Astrocyte (in vitro differentiated cells and primary cell): ENCODE results near the gene LRRC4.

ENCODE experiments used
- EZH2 ChIP-seq: IDR thresholded peaks from 2 replicates; pipeline ENCODE4 v1.6.1; 2012; ENCODE audit warnings: mild to moderate bottlenecking, low read length, inconsistent platforms; ENCODE audit not compliant: insufficient read depth
- TF ChIP-seq, protein P1 (sequence below): IDR thresholded peaks from 2 replicates; pipeline ENCODE4 v1.5.1; 2011; ENCODE audit warnings: low read depth, mild to moderate bottlenecking, inconsistent platforms, low read length, moderate library complexity; ENCODE audit not compliant: insufficient read depth

GRCh38 chr7:128021366-128021765 lies 9.9 kb downstream of the LRRC4 start:
- TF ChIP-seq, protein P1, sequence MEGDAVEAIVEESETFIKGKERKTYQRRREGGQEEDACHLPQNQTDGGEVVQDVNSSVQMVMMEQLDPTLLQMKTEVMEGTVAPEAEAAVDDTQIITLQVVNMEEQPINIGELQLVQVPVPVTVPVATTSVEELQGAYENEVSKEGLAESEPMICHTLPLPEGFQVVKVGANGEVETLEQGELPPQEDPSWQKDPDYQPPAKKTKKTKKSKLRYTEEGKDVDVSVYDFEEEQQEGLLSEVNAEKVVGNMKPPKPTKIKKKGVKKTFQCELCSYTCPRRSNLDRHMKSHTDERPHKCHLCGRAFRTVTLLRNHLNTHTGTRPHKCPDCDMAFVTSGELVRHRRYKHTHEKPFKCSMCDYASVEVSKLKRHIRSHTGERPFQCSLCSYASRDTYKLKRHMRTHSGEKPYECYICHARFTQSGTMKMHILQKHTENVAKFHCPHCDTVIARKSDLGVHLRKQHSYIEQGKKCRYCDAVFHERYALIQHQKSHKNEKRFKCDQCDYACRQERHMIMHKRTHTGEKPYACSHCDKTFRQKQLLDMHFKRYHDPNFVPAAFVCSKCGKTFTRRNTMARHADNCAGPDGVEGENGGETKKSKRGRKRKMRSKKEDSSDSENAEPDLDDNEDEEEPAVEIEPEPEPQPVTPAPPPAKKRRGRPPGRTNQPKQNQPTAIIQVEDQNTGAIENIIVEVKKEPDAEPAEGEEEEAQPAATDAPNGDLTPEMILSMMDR: no peak
- no peak for TF ChIP-seq EZH2
